MM.1S (cell line): ENCODE data around the gene VEGFA.

Source experiments
- EZH2 ChIP-seq: fragments of 300-600 bp; sonication (generic); optimal IDR thresholded peaks from 2 replicates; pipeline ENCODE3; 2017; ENCODE audit warnings: low read depth, mild to moderate bottlenecking, antibody characterized with exemption, low read length, mixed read lengths
- EZH2phosphoT487 ChIP-seq: fragments of 300-600 bp; sonication (generic); IDR thresholded peaks from 2 replicates; pipeline ENCODE4 v1.6.1; 2018; ENCODE audit warnings: antibody characterized with exemption, low read length
- TF ChIP-seq, protein P1 (sequence below): fragments of 300-600 bp; sonication (generic); IDR thresholded peaks from 2 replicates; pipeline ENCODE4 v1.5.1; 2016; ENCODE audit warnings: antibody characterized with exemption, low read length, mixed read lengths

DNA sequence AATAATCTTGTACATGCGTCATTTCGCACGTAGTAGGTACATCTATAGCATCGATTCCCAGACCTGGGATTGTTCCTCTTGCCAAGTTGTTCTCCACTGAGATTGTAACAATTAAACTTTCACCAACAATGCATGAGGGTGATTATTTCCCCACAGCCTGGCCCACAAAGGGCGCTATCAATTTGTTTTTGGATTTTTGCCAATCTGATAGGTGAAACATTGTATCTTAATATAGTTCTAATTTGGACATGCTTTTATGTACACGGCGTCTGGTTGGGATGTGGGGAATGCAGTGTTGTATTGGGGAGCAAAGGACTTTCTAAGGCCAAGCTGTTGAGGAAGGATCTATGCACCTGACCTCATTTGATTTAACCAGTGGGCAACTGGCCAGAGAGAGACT is 59.5 kb downstream of the VEGFA start:
- TF ChIP-seq, protein P1, sequence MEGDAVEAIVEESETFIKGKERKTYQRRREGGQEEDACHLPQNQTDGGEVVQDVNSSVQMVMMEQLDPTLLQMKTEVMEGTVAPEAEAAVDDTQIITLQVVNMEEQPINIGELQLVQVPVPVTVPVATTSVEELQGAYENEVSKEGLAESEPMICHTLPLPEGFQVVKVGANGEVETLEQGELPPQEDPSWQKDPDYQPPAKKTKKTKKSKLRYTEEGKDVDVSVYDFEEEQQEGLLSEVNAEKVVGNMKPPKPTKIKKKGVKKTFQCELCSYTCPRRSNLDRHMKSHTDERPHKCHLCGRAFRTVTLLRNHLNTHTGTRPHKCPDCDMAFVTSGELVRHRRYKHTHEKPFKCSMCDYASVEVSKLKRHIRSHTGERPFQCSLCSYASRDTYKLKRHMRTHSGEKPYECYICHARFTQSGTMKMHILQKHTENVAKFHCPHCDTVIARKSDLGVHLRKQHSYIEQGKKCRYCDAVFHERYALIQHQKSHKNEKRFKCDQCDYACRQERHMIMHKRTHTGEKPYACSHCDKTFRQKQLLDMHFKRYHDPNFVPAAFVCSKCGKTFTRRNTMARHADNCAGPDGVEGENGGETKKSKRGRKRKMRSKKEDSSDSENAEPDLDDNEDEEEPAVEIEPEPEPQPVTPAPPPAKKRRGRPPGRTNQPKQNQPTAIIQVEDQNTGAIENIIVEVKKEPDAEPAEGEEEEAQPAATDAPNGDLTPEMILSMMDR = no peak
- TF ChIP-seq EZH2 = no peak
- no peak for TF ChIP-seq EZH2phosphoT487
